Uterus (tissue), 2 donors: ENCODE measurements around the gene PLEKHG7.

ENCODE experiments used
- CTCF ChIP-seq, 4 experiments: fragments of 200-600 bp in 2 of 4; fragments of 450-650 bp in 2 of 4; sonication (generic) in 2 of 4; IDR thresholded peaks; one replicate each; pipeline ENCODE4 v1.5.1; 2016 to 2019; ENCODE audit warnings: antibody characterized with exemption in 4 of 4, mild to moderate bottlenecking in 2 of 4, moderate library complexity in 1 of 4
- POLR2A ChIP-seq, 2 donors: fragments of 450-650 bp; IDR thresholded peaks; one replicate each; pipeline ENCODE4 v1.6.1; 2016; ENCODE audit warnings: antibody characterized with exemption in 2 of 2, mild to moderate bottlenecking in 1 of 2, moderate library complexity in 1 of 2

GRCh38 chr12:92762773-92763172, 60.0 kb downstream of the PLEKHG7 start:
- TF ChIP-seq POLR2A (IDR thresholded peaks at IDR 0.05) = no peak
- no peak for TF ChIP-seq CTCF (IDR thresholded peaks at IDR 0.05)
